Endothelial cell of umbilical vein (primary cell): ENCODE measurements around the gene ENTPD7. TPM values are rescaled to one million over a fixed set of nuclear protein-coding genes. Genes with fewer than 3 reads are reported as not detected.

ENCODE experiments used
- BruUV-seq: library from RNA; stranded (reverse); fragments of 400-500 nt; replicated peaks from 2 replicates; lab custom pipeline; 2021; lab: Mats Ljungman, UMichigan
- CTCF ChIA-PET: fragments of 300-600, 350-600 bp; sonication (Branson Sonifier 250); formaldehyde crosslinking; loops from one replicate; lab custom pipeline; 2021; ENCODE audit warnings: antibody characterized with exemption, inconsistent platforms; lab: Charles Lee
- POLR2A ChIA-PET: fragments of 300-600, 350-600 bp; sonication (Branson Sonifier 250); formaldehyde crosslinking; loops from one replicate; lab custom pipeline; 2021; ENCODE audit warnings: antibody characterized with exemption, inconsistent platforms; lab: Charles Lee
- DNase-seq: peaks from one replicate; pipeline ENCODE4 v3.0.0-alpha.2; 2011; ENCODE audit warnings: low read depth, low spot score
- FAIRE-seq: peaks from 2 replicates; lab custom pipeline; 2011; peaks lifted over from hg19 to GRCh38; lab: Jason Lieb, UNC
- H2AFZ ChIP-seq: 2 replicates; pipeline ENCODE4 v1.6.0; 2012; ENCODE audit warnings: low read depth, low read length, control low read depth, inconsistent platforms
- H3K27ac ChIP-seq: 2 replicates; pipeline ENCODE4 v1.5.1; 2011; ENCODE audit warnings: low read depth, mild to moderate bottlenecking, control low read depth, low read length, moderate library complexity; ENCODE audit not compliant: insufficient read depth
- H3K27me3 ChIP-seq, 2 experiments: 2 replicates each; pipeline versions ENCODE4 v1.6.0 to v1.6.1; 2011; ENCODE audit warnings: low read length in 2 of 2, mixed read lengths in 1 of 2; ENCODE audit not compliant: control insufficient read depth in 2 of 2, insufficient read depth in 2 of 2
- H3K36me3 ChIP-seq, 2 experiments: 2 replicates in 1 of 2; 3 replicates in 1 of 2; pipeline ENCODE4 v1.5.1; 2011; ENCODE audit warnings: low read length in 2 of 2, mild to moderate bottlenecking in 1 of 2, moderate library complexity in 1 of 2; ENCODE audit not compliant: control insufficient read depth in 2 of 2, insufficient read depth in 2 of 2; ENCODE audit errors: extremely low read depth in 1 of 2
- H3K4me1 ChIP-seq: 3 replicates; pipeline ENCODE4 v1.5.1; 2011; ENCODE audit warnings: mild to moderate bottlenecking, low read length; ENCODE audit not compliant: control insufficient read depth, insufficient read depth; ENCODE audit errors: extremely low read depth
- H3K4me2 ChIP-seq: 2 replicates; pipeline ENCODE4 v1.6.1; 2011; ENCODE audit warnings: low read length, control low read depth, mixed read lengths; ENCODE audit not compliant: insufficient read depth
- H3K4me3 ChIP-seq, 3 experiments: fragments of 200-600 bp in 1 of 3; sonication (generic), shearing (Covaris generic) in 1 of 3; replicated peaks in 1 of 3; 2 replicates each; pipeline ENCODE4 v1.5.1; 2011 to 2016; ENCODE audit warnings: control low read depth in 3 of 3, low read length in 3 of 3, mild to moderate bottlenecking in 2 of 3, inconsistent platforms in 1 of 3, low read depth in 1 of 3, moderate library complexity in 1 of 3; ENCODE audit not compliant: insufficient read depth in 1 of 3
- H3K79me2 ChIP-seq: 2 replicates; pipeline ENCODE4 v1.6.0; 2012; ENCODE audit warnings: low read length, inconsistent platforms; ENCODE audit not compliant: control insufficient read depth, insufficient read depth
- H3K9ac ChIP-seq: replicated peaks from 2 replicates; pipeline ENCODE3; 2011; ENCODE audit warnings: low read length, control low read depth; ENCODE audit not compliant: insufficient read depth; ENCODE audit errors: extremely low read depth
- H3K9me1 ChIP-seq: replicated peaks from 3 replicates; pipeline ENCODE4 v1.6.0; 2011; ENCODE audit warnings: mild to moderate bottlenecking, low read length; ENCODE audit not compliant: control insufficient read depth, insufficient read depth; ENCODE audit errors: extremely low read depth
- H3K9me3 ChIP-seq: replicated peaks from 2 replicates; pipeline ENCODE4 v1.5.1; 2012; ENCODE audit warnings: low read length, inconsistent platforms; ENCODE audit not compliant: control insufficient read depth, insufficient read depth
- H4K20me1 ChIP-seq: replicated peaks from 2 replicates; pipeline ENCODE3; 2011; ENCODE audit warnings: mild to moderate bottlenecking, low read length; ENCODE audit not compliant: control insufficient read depth, insufficient read depth; ENCODE audit errors: extremely low read depth
- CTCF ChIP-seq, 2 donors: IDR thresholded peaks; 1 replicate in 1 of 2; 2 replicates in 1 of 2; pipeline ENCODE4 v1.5.1; 2011; ENCODE audit warnings: low read length in 2 of 2, mild to moderate bottlenecking in 2 of 2, moderate library complexity in 2 of 2, control low read depth in 1 of 2, inconsistent platforms in 1 of 2, low read depth in 1 of 2; ENCODE audit not compliant: insufficient read depth in 1 of 2; ENCODE audit errors: extremely low read depth in 1 of 2
- EZH2 ChIP-seq: IDR thresholded peaks from 2 replicates; pipeline ENCODE4 v1.6.1; 2012; ENCODE audit warnings: borderline replicate concordance, low read depth, mild to moderate bottlenecking, moderate library complexity, low read length, inconsistent platforms; ENCODE audit not compliant: severe bottlenecking
- FOS ChIP-seq: IDR thresholded peaks from 2 replicates; pipeline ENCODE4 v1.6.1; 2011; ENCODE audit warnings: mild to moderate bottlenecking, low read length, moderate library complexity, borderline replicate concordance; ENCODE audit not compliant: insufficient read depth
- GATA2 ChIP-seq: IDR thresholded peaks from 2 replicates; pipeline ENCODE4 v1.7.0; 2011; ENCODE audit warnings: low read depth, mild to moderate bottlenecking, moderate library complexity, mixed read lengths, low read length; ENCODE audit not compliant: insufficient read length, insufficient read depth
- JUN ChIP-seq: IDR thresholded peaks from 2 replicates; pipeline ENCODE4 v1.6.1; 2011; ENCODE audit warnings: borderline replicate concordance, low read depth; ENCODE audit not compliant: insufficient read length, insufficient read depth
- MAX ChIP-seq: IDR thresholded peaks from 2 replicates; pipeline ENCODE4 v1.6.1; 2011; ENCODE audit not compliant: insufficient read depth, insufficient read length
- MYC ChIP-seq: IDR thresholded peaks from one replicate; pipeline ENCODE4 v1.6.1; 2011; ENCODE audit warnings: mild to moderate bottlenecking, low read depth, low read length
- POLR2A ChIP-seq: IDR thresholded peaks from 2 replicates; pipeline ENCODE4 v1.6.1; 2012; ENCODE audit warnings: low read depth, mild to moderate bottlenecking, control low read depth, low read length
- POLR2AphosphoS5 ChIP-seq: IDR thresholded peaks from 2 replicates; pipeline ENCODE4 v1.6.1; 2012; ENCODE audit warnings: low read depth, mild to moderate bottlenecking, control low read depth, low read length, moderate library complexity; ENCODE audit not compliant: insufficient read depth
- dilution Hi-C: fragments of 300-500 bp; cut with MboI; formaldehyde crosslinking; loops from one replicate; pipeline ENCODE4 v1.15.0; 2019; ENCODE audit warnings: low sequenced_read_pairs; ENCODE audit not compliant: extremely low pct_ligation_motif_present
- intact Hi-C: fragments of 100-400 bp; cut with micrococcal nuclease; formaldehyde crosslinking; loops from one replicate; pipeline ENCODE4 v1.10.0; 2022
- polyA plus RNA-seq, 4 experiments: library from polyadenylated mRNA; depleted of rRNA in 3 of 4; stranded (reverse) in 3 of 4; unstranded in 1 of 4; fragments of >200 nt; gene quantifications; 2 replicates each; pipeline versions ENCODE4 v1.2.1 to v1.2.3, GENCODE V29; 2011 to 2012; ENCODE audit warnings: missing spikeins in 1 of 4
- total RNA-seq: library from RNA; stranded (reverse); gene quantifications from 2 replicates; pipeline ENCODE4 v1.2.3, GENCODE V29; 2021

The ENTPD7 gene
- total and polyA plus RNA-seq, 2 donors (not counting 3 experiments of a cell fraction or from before 2014, with no cell fraction given) = 10.1 to 20.6 TPM

- ChIA-PET CTCF (interaction anchor here (11.2 kb wide), 1 partner anchor 182 kb away, joined by 233 read pairs; no protein-coding TSS in a partner anchor), POLR2A (no interaction called here)
- H3K9me1 ChIP-seq = no peaks in the 10 kb centered on the region
- H3K4me2 ChIP-seq = no peak overlapping the region
- H3K4me1 ChIP-seq = peaks cover 21% of the 10 kb centered on the region
- H3K36me3 ChIP-seq = peaks cover 0 to 4% of the 10 kb centered on the region in 2 experiments
- no peak overlapping the region for H3K4me3 ChIP-seq
- no peak overlapping the region for H3K9ac ChIP-seq
- FAIRE-seq (no peak), DNase-seq (no peak)
- no TSS peak for BruUV-seq
- TF ChIP-seq EZH2 = no peak
- no peak for TF ChIP-seq MYC
- no peak for TF ChIP-seq GATA2
- TF ChIP-seq CTCF (IDR thresholded peaks at IDR 0.05; ENCODE audit: extremely low read depth in 1 of 2, insufficient read depth in 1 of 2, low read depth in 1 of 2, low read length in 2 of 2) = no peak
- no peak for TF ChIP-seq MAX
- no peak for TF ChIP-seq FOS
- TF ChIP-seq JUN = no peak
- no peak for TF ChIP-seq POLR2A
- TF ChIP-seq POLR2AphosphoS5 = no peak
- H3K27ac ChIP-seq = no peak overlapping the region
- dilution Hi-C loops (loop anchor here (25.0 kb wide), 1 partner anchor 180 kb away; the partner anchor contains the start of gene GOT1), intact Hi-C loops (no loop called here)
- H3K79me2 ChIP-seq = peaks cover 40% of the 10 kb centered on the region
- no peak overlapping the region for H2AFZ ChIP-seq
- no peaks in the 10 kb centered on the region for H3K9me3 ChIP-seq
- no peaks in the 10 kb centered on the region for H4K20me1 ChIP-seq
- H3K27me3 ChIP-seq = no peaks in the 10 kb centered on the region
Measured at GRCh38 chr10:99617696-99618095, 41.6 kb upstream of the ENTPD7 start.
